Measurements from ENCODE around the gene BCAS1.

The BCAS1 gene

DNA sequence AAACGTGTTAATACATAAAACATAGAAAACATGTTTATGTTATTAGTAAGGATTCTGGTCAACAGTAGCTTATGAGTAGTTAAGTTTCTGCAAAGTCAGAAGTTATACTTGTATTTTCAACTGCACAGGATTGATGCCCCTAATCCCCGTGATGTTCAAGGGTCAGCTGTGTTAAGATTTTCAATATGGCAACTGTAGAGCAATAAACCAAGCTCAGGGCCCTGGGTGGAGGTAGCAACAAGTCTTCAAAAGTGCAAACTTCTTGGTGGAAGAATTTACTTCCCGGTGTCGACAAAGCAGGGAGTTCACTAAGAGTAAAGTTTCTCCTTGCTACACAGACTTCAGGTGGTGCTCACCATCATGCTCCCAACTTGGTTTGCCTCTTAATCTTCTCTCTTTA lies 4.1 kb upstream of the BCAS1 start:
- TF ChIP-seq CTCF (IDR thresholded peaks at IDR 0.05; ENCODE audit: low read depth, low read length, missing control alignments) = no peak
- H3K4me3 ChIP-seq (replicated peaks; ENCODE audit: low read depth, low read length) = no peak overlapping the region
- no peak for DNase-seq (ENCODE audit: extremely low read depth, low read depth)

DNA sequence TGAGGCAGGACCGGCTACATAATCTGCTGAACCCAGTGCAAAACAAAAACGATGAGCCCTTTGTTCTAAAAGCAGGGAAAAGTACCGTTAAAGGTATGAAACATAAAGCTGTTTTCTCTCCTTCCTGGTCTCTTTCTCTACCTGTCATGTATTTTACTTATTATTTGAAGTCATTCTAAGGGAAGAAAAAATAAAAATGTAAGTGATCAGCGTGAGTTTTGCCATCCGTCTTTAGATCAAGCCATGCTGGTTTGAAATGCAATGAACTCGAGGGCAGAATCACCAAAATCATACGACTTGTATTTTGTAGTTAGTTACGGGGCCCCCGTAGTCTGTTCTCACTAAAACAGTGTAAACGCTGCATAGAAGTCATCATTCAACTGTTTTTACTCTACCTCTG lies 2.9 kb upstream of the BCAS1 start:
- no peak overlapping the region for H3K4me3 ChIP-seq (replicated peaks; ENCODE audit: low read depth, low read length)
- TF ChIP-seq CTCF (IDR thresholded peaks at IDR 0.05; ENCODE audit: low read depth, low read length, missing control alignments) = no peak
- DNase-seq (ENCODE audit: extremely low read depth, low read depth) = no peak

- no peak for TF ChIP-seq CTCF (IDR thresholded peaks at IDR 0.05; ENCODE audit: low read depth, low read length, missing control alignments)
- no peak overlapping the region for H3K4me3 ChIP-seq (replicated peaks; ENCODE audit: low read depth, low read length)
- no peak for DNase-seq (ENCODE audit: extremely low read depth, low read depth)
Measured at GRCh38 chr20:54069501-54069971, 858 bp downstream of the BCAS1 start.

GRCh38 chr20:54068966-54069365 lies 1.4 kb downstream of the BCAS1 start:
- no peak overlapping the region for H3K4me3 ChIP-seq (replicated peaks; ENCODE audit: low read depth, low read length)
- DNase-seq (ENCODE audit: extremely low read depth, low read depth) = no peak
- TF ChIP-seq CTCF (IDR thresholded peaks at IDR 0.05; ENCODE audit: low read depth, low read length, missing control alignments) = no peak

DNA sequence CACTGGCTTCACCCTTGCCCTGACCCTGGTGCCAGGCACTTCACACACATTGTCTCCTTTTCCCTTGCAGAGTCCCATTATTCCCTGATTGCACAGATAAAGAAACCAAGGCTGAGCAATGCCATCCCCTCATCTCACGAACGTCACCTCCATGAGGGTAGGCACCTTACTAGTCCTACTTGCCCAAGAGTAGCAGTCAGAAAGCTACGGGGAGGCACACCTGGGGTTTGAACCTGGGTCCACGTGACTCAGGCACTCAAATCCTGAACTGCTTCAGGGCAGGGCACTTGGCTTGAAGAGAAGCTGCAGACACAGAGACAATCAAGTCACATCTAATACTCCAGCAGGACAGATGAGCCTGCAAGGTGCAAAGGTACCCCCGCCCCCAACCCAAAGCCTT lies 1.9 kb downstream of the BCAS1 start:
- DNase-seq (ENCODE audit: extremely low read depth, low read depth) = no peak
- TF ChIP-seq CTCF (IDR thresholded peaks at IDR 0.05; ENCODE audit: low read depth, low read length, missing control alignments) = no peak
- H3K4me3 ChIP-seq (replicated peaks; ENCODE audit: low read depth, low read length) = no peak overlapping the region

GRCh38 chr20:54067606-54068174 lies 2.7 kb downstream of the BCAS1 start:
- no peak for TF ChIP-seq CTCF (IDR thresholded peaks at IDR 0.05; ENCODE audit: low read depth, low read length, missing control alignments)
- no peak for DNase-seq (ENCODE audit: extremely low read depth, low read depth)
- H3K4me3 ChIP-seq (replicated peaks; ENCODE audit: low read depth, low read length) = no peak overlapping the region

DNA sequence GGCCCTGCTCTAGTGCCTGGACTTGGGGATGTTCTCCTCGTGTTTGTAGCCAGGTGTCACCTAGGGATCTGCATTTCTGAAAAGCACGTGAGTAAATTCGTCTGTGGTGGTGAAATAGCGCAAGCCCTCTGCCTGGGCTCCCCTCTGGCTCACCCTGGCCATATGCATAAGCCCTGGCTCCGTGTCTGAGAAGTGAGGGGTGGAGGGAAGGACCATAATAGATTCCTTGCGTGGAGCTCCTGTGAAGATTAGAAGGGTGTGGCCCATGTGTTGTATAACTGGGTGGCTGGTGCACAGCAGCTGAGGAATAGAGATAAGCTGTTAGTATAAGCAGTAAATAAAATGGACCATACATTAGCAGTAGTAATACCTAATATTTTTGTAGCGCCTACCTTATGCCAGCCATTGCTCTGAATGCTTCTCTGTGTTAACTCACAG lies 4.8 kb downstream of the BCAS1 start:
- DNase-seq (ENCODE audit: extremely low read depth, low read depth) = no peak
- no peak for TF ChIP-seq CTCF (IDR thresholded peaks at IDR 0.05; ENCODE audit: low read depth, low read length, missing control alignments)
- H3K4me3 ChIP-seq (replicated peaks; ENCODE audit: low read depth, low read length) = no peak overlapping the region

Measured in HFF-Myc (cell line).